Hepatocyte (in vitro differentiated cells): ENCODE data around the gene CELF3. TPM values are rescaled to one million over a fixed set of nuclear protein-coding genes. Genes with fewer than 3 reads are reported as not detected.

ENCODE experiments used
- DNase-seq: peaks from one replicate; pipeline ENCODE4 v3.0.0-alpha.2; 2016; ENCODE audit warnings: low spot score
- H2AFZ ChIP-seq: fragments of 200-600 bp; sonication (generic); 2 replicates; pipeline ENCODE4 v1.6.0; 2016; ENCODE audit warnings: antibody characterized with exemption, mild to moderate bottlenecking
- H3K27ac ChIP-seq: fragments of 200-600 bp; sonication (generic); 2 replicates; pipeline ENCODE4 v1.5.1; 2016; ENCODE audit warnings: mild to moderate bottlenecking
- H3K27me3 ChIP-seq: fragments of 200-600 bp; sonication (generic); 2 replicates; pipeline ENCODE4 v1.6.1; 2016
- H3K36me3 ChIP-seq: fragments of 200-600 bp; sonication (generic); replicated peaks from 2 replicates; pipeline ENCODE4 v1.5.1; 2016; ENCODE audit warnings: low read depth; ENCODE audit not compliant: insufficient read depth
- H3K4me1 ChIP-seq: fragments of 200-600 bp; sonication (generic); 2 replicates; pipeline ENCODE4 v1.5.1; 2016; ENCODE audit warnings: mild to moderate bottlenecking, moderate library complexity; ENCODE audit not compliant: insufficient read depth
- H3K4me2 ChIP-seq: fragments of 200-600 bp; sonication (generic); 2 replicates; pipeline ENCODE4 v1.6.0; 2016
- H3K4me3 ChIP-seq: fragments of 200-600 bp; sonication (generic); 2 replicates; pipeline ENCODE4 v1.5.1; 2016; ENCODE audit warnings: mild to moderate bottlenecking
- H3K79me2 ChIP-seq: fragments of 200-600 bp; sonication (generic); 2 replicates; pipeline ENCODE4 v1.6.0; 2017; ENCODE audit warnings: mild to moderate bottlenecking
- H3K9me2 ChIP-seq: fragments of 200-600 bp; sonication (generic); replicated peaks from 2 replicates; pipeline ENCODE4 v1.6.0; 2017; ENCODE audit warnings: mild to moderate bottlenecking; ENCODE audit not compliant: insufficient read depth
- H3K9me3 ChIP-seq: fragments of 200-600 bp; sonication (generic); 2 replicates; pipeline ENCODE4 v1.5.1; 2016; ENCODE audit warnings: low read depth, mild to moderate bottlenecking
- H4K20me1 ChIP-seq: fragments of 200-600 bp; sonication (generic); 2 replicates; pipeline ENCODE4 v1.6.0; 2016; ENCODE audit warnings: mild to moderate bottlenecking; ENCODE audit not compliant: insufficient read depth, poor library complexity, severe bottlenecking
- EZH2 ChIP-seq: fragments of 200-600 bp; sonication (generic); IDR thresholded peaks from 2 replicates; pipeline ENCODE4 v1.6.1; 2016; ENCODE audit warnings: antibody characterized with exemption, mild to moderate bottlenecking, borderline replicate concordance
- EZH2phosphoT487 ChIP-seq: fragments of 200-600 bp; sonication (generic); IDR thresholded peaks from one replicate; pipeline ENCODE4 v1.6.1; 2018; ENCODE audit warnings: antibody characterized with exemption, mild to moderate bottlenecking, low read depth, moderate library complexity; ENCODE audit not compliant: unreplicated experiment, severe bottlenecking
- WGBS: methylation state at CpG from one replicate; pipeline ENCODE4 v1.1.6; 2016; ENCODE audit warnings: low lambda C conversion rate; ENCODE audit errors: missing lambda C conversion rate; 5-methylcytosine and 5-hydroxymethylcytosine counted together
- polyA plus RNA-seq: library from polyadenylated mRNA; unstranded; fragments of >200 nt; fragmentation: Nextera tagmentation; extraction: Ambion mirVana; gene quantifications from 2 replicates; pipeline ENCODE4 v1.2.1, GENCODE V29; 2016
- total RNA-seq: library from RNA; depleted of rRNA; stranded (reverse); fragments of >200 nt; gene quantifications from 2 replicates; pipeline ENCODE4 v1.2.3, GENCODE V29; 2014
- TF ChIP-seq, protein P1 (sequence below): fragments of 200-600 bp; sonication (generic); IDR thresholded peaks from 2 replicates; pipeline ENCODE4 v1.5.1; 2016; ENCODE audit warnings: antibody characterized with exemption, mild to moderate bottlenecking; ENCODE audit not compliant: poor library complexity

CELF3 gene
- total and polyA plus RNA-seq, 2 experiments from 2014 or later, result 1.1 to 2.1 TPM

DNA sequence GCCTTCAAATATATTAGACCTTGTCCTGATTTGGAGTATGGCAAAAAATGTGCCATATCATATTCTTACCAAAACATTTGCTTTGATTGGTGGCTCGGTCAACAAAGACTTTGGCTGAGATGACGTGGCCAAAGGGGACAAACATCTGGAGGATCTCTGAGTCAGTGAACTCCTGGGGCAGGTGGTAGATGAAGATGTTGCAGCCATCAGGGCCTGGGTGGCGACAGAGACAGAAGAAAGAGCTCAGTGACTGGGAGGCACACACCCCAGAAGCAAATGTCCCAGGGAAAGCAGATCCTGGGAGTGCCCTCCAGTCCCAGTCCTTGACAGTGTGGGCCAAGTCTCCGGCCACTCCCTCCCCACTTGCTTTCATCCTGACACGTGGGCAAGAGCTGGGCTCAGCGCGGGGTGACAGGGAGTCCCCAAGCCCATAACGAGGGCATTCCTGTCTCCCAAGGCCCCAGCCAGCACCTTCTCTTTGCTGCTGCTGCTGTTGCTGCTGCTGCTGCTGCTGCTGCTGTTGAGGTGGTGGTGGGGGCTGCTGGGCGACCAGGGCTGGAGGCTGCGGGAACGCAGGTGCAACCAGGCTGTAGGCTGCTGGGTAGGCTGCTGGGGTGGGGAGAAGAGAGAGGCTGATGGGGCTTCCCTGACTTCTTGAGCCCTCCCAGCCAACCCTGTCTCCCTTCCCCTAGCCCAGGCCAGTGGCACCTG, 10.7 kb downstream of the CELF3 start:
- TF ChIP-seq, protein P1, sequence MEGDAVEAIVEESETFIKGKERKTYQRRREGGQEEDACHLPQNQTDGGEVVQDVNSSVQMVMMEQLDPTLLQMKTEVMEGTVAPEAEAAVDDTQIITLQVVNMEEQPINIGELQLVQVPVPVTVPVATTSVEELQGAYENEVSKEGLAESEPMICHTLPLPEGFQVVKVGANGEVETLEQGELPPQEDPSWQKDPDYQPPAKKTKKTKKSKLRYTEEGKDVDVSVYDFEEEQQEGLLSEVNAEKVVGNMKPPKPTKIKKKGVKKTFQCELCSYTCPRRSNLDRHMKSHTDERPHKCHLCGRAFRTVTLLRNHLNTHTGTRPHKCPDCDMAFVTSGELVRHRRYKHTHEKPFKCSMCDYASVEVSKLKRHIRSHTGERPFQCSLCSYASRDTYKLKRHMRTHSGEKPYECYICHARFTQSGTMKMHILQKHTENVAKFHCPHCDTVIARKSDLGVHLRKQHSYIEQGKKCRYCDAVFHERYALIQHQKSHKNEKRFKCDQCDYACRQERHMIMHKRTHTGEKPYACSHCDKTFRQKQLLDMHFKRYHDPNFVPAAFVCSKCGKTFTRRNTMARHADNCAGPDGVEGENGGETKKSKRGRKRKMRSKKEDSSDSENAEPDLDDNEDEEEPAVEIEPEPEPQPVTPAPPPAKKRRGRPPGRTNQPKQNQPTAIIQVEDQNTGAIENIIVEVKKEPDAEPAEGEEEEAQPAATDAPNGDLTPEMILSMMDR, result no peak
- TF ChIP-seq EZH2phosphoT487 (no peak), EZH2 (no peak)
- Histone ChIP-seq H3K27ac (no peak overlapping the region), H3K27me3 (no peaks in the 10 kb centered on the region), H3K79me2 (no peaks in the 10 kb centered on the region), H3K4me3 (no peak overlapping the region), H3K4me2 (no peak overlapping the region), H3K4me1 (no peaks in the 10 kb centered on the region), H3K9me3 (no peaks in the 10 kb centered on the region), H3K36me3 (no peaks in the 10 kb centered on the region), H2AFZ (no peak overlapping the region), H4K20me1 (no peaks in the 10 kb centered on the region), H3K9me2 (no peaks in the 10 kb centered on the region)
- WGBS, result 81% methylated on average over 11 of the region's 11 CpGs
- DNase-seq, result no peak

DNA sequence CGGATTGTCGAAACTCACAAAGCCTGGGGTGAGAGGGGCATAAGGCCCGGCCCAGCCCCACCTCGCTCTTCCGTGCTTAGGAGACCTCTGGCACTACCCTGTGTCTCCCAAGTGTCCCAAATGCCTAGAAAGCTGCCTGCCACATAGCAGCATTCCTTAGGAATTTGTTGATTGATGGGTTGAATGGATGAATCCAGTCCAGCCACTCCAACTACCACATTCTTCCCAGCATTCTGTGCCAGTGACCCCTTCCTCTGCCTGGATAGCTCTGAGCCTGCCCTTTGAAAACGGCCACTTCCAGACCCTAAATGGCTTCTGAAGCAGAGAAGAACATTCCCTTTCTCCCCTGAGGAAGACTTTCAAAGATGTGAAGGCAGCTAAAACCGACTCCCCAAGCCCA, 11.5 kb downstream of the CELF3 start:
- Histone ChIP-seq H3K4me2 (no peak overlapping the region), H3K36me3 (no peaks in the 10 kb centered on the region), H4K20me1 (no peaks in the 10 kb centered on the region), H3K9me2 (no peaks in the 10 kb centered on the region), H3K4me1 (no peaks in the 10 kb centered on the region), H3K27ac (no peak overlapping the region), H3K4me3 (no peak overlapping the region), H3K79me2 (no peaks in the 10 kb centered on the region), H3K27me3 (no peaks in the 10 kb centered on the region), H3K9me3 (no peaks in the 10 kb centered on the region), H2AFZ (no peak overlapping the region)
- WGBS, result 91% methylated on average over 7 of the region's 7 CpGs
- DNase-seq, result no peak
- TF ChIP-seq, protein P1, result no peak
- TF ChIP-seq EZH2 (no peak), EZH2phosphoT487 (no peak)

DNA sequence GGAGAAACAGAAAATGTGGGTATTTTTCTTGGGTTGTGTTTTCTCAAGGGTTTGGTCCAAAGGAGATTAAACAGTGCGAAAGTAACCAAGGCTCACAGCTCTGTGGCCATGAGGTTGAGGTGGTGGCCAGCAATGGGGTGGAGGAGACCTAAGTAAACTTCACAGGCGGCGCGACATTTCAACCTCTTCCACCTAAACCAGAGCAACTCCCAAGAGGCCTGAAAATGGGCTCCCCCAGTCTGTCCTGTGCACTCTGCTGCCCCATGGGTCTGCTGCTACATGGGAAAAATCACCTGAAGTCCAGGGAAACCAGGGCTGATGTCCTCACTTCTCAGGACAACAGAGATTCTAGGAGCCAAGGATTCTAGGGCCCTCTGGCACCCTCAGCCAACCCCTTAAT, 12.4 kb downstream of the CELF3 start:
- DNase-seq, result no peak
- H3K36me3 ChIP-seq, result no peaks in the 10 kb centered on the region
- H3K4me3 ChIP-seq, result no peak overlapping the region
- WGBS, result 93% methylated on average over 4 of the region's 4 CpGs
- H3K27ac ChIP-seq, result no peak overlapping the region
- H3K9me3 ChIP-seq, result no peaks in the 10 kb centered on the region
- H3K27me3 ChIP-seq, result no peaks in the 10 kb centered on the region
- no peak overlapping the region for H3K4me2 ChIP-seq
- no peaks in the 10 kb centered on the region for H3K9me2 ChIP-seq
- no peak for TF ChIP-seq EZH2phosphoT487
- no peak for TF ChIP-seq EZH2
- TF ChIP-seq, protein P1, result no peak
- no peak overlapping the region for H2AFZ ChIP-seq
- H4K20me1 ChIP-seq, result no peaks in the 10 kb centered on the region
- H3K4me1 ChIP-seq, result no peaks in the 10 kb centered on the region
- no peaks in the 10 kb centered on the region for H3K79me2 ChIP-seq
